Measurements from ENCODE around the gene GPR18.

The GPR18 gene

GRCh38 chr13:99297331-99297730, 39.2 kb upstream of the GPR18 start:
- H3K27ac Mint-ChIP-seq = no peak overlapping the region
- peak; percentile 28 for ATAC-seq

GRCh38 chr13:99296398-99296797, 38.2 kb upstream of the GPR18 start:
- Mint-ChIP-seq H3K4me3 (peak overlapping the region; percentile 67 to 70), H3K27me3 (no peaks in the 10 kb centered on the region), H3K4me1 (peaks cover 71% of the 10 kb centered on the region), H3K27ac (peak overlapping the region; percentile 60 to 89), H3K9me3 (no peaks in the 10 kb centered on the region)
- DNase-seq = no peak
- peak; percentile 93 for ATAC-seq

More at GRCh38 chr13:99297331-99297730, 39.2 kb upstream of the GPR18 start:
- Mint-ChIP-seq H3K27me3 (no peaks in the 10 kb centered on the region), H3K4me1 (peaks cover 77% of the 10 kb centered on the region), H3K9me3 (no peaks in the 10 kb centered on the region), H3K4me3 (peak overlapping the region; percentile 22 to 70)
- no peak for DNase-seq

- no peak for ATAC-seq
These were observed 37.5 kb upstream of the GPR18 start for GRCh38 chr13:99295488-99296252.

GRCh38 chr13:99294958-99295357, 36.8 kb upstream of the GPR18 start:
- peak overlapping the region in 1 of 2 donors; percentile 41 for H3K4me3 Mint-ChIP-seq
- no peak overlapping the region for H3K27ac Mint-ChIP-seq
- DNase-seq (no peak), ATAC-seq (no peak)
- no peaks in the 10 kb centered on the region for H3K9me3 Mint-ChIP-seq
- peaks cover 76% of the 10 kb centered on the region for H3K4me1 Mint-ChIP-seq
- H3K27me3 Mint-ChIP-seq = no peaks in the 10 kb centered on the region

More at GRCh38 chr13:99295488-99296252, 37.5 kb upstream of the GPR18 start:
- no peak for DNase-seq
- Mint-ChIP-seq H3K9me3 (no peaks in the 10 kb centered on the region), H3K27me3 (no peaks in the 10 kb centered on the region), H3K4me3 (peak overlapping the region; percentile 24 to 71), H3K27ac (peak overlapping the region; percentile 38 to 87), H3K4me1 (peaks cover 75% of the 10 kb centered on the region)

GRCh38 chr13:99294198-99294597, 36.0 kb upstream of the GPR18 start:
- Mint-ChIP-seq H3K9me3 (no peaks in the 10 kb centered on the region), H3K27ac (no peak overlapping the region)

DNA sequence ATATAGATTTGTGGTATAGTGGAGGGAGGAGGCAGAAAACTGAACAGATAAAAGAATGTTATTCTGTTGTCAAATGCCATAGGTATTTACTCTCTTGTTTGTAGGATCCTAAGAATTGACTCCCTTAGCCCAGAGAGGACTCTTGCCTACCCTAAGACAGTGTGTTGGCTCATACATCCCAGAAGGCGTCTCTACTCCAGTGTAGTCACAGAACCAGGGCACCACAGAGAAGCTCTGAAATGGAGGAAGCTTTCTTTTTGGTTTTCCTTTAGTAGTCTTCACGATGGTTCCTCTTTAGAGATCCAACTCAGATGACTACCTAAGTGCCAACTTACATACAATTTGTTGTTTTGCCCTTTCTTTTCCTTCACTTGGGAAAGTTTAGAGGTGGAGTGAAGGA, 35.0 kb upstream of the GPR18 start:
- no peak for ATAC-seq
- Mint-ChIP-seq H3K9me3 (no peaks in the 10 kb centered on the region), H3K4me1 (peaks cover 79% of the 10 kb centered on the region), H3K27ac (peak overlapping the region in 1 of 2 donors; percentile 14), H3K4me3 (no peak overlapping the region), H3K27me3 (no peaks in the 10 kb centered on the region)
- no peak for DNase-seq

More at GRCh38 chr13:99294198-99294597, 36.0 kb upstream of the GPR18 start:
- Mint-ChIP-seq H3K27me3 (no peaks in the 10 kb centered on the region), H3K4me3 (no peak overlapping the region), H3K4me1 (peaks cover 77% of the 10 kb centered on the region)
- DNase-seq = no peak
- no peak for ATAC-seq

GRCh38 chr13:99290894-99291293, 32.7 kb upstream of the GPR18 start:
- DNase-seq (no peak), ATAC-seq (no peak)
- H3K9me3 Mint-ChIP-seq = no peaks in the 10 kb centered on the region
- peaks cover 79% of the 10 kb centered on the region for H3K4me1 Mint-ChIP-seq
- peak overlapping the region in 1 of 2 donors; percentile 1 for H3K4me3 Mint-ChIP-seq
- peak overlapping the region in 1 of 2 donors; percentile 96 for H3K27ac Mint-ChIP-seq
- H3K27me3 Mint-ChIP-seq = no peaks in the 10 kb centered on the region

- Mint-ChIP-seq H3K4me3 (peak overlapping the region; percentile 37 to 73), H3K27me3 (no peaks in the 10 kb centered on the region), H3K4me1 (peaks cover 79% of the 10 kb centered on the region), H3K27ac (peak overlapping the region; percentile 88 to 96), H3K9me3 (no peaks in the 10 kb centered on the region)
- ATAC-seq = peak; percentile 87
- DNase-seq = peak in 1 of 2 donors; percentile 73
These were observed 31.6 kb upstream of the GPR18 start for GRCh38 chr13:99289674-99290337.

GRCh38 chr13:99289271-99289670, 31.1 kb upstream of the GPR18 start:
- ATAC-seq = no peak
- DNase-seq = no peak
- no peaks in the 10 kb centered on the region for H3K9me3 Mint-ChIP-seq
- peak overlapping the region in 1 of 2 donors; percentile 30 for H3K4me3 Mint-ChIP-seq
- no peaks in the 10 kb centered on the region for H3K27me3 Mint-ChIP-seq
- peaks cover 82% of the 10 kb centered on the region for H3K4me1 Mint-ChIP-seq
- H3K27ac Mint-ChIP-seq = peak overlapping the region in 1 of 2 donors; percentile 23

GRCh38 chr13:99288089-99288488, 29.9 kb upstream of the GPR18 start:
- Mint-ChIP-seq H3K4me3 (peak overlapping the region; percentile 21 to 28), H3K27ac (peak overlapping the region; percentile 7 to 81), H3K4me1 (peaks cover 85% of the 10 kb centered on the region), H3K27me3 (no peaks in the 10 kb centered on the region), H3K9me3 (no peaks in the 10 kb centered on the region)
- DNase-seq = peak; percentile 36 to 82
- peak; percentile 90 for ATAC-seq

- H3K4me3 Mint-ChIP-seq = peak overlapping the region; percentile 38 to 73
- H3K9me3 Mint-ChIP-seq = no peaks in the 10 kb centered on the region
- H3K27ac Mint-ChIP-seq = peak overlapping the region; percentile 81 to 93
- DNase-seq = no peak
- ATAC-seq = no peak
- no peaks in the 10 kb centered on the region for H3K27me3 Mint-ChIP-seq
- peaks cover 85% of the 10 kb centered on the region for H3K4me1 Mint-ChIP-seq
These were observed 29.4 kb upstream of the GPR18 start for GRCh38 chr13:99287551-99287950.

GRCh38 chr13:99285432-99286182, 27.4 kb upstream of the GPR18 start:
- H3K27me3 Mint-ChIP-seq = no peaks in the 10 kb centered on the region
- H3K4me1 Mint-ChIP-seq = peaks cover 99% of the 10 kb centered on the region
- ATAC-seq = no peak
- DNase-seq = no peak
- H3K9me3 Mint-ChIP-seq = no peaks in the 10 kb centered on the region
- peak overlapping the region in 1 of 2 donors; percentile 6 for H3K27ac Mint-ChIP-seq
- H3K4me3 Mint-ChIP-seq = no peak overlapping the region

- Mint-ChIP-seq H3K4me1 (peaks cover 98% of the 10 kb centered on the region), H3K9me3 (no peaks in the 10 kb centered on the region), H3K27ac (peak overlapping the region in 1 of 2 donors; percentile 41), H3K27me3 (no peaks in the 10 kb centered on the region), H3K4me3 (peak overlapping the region; percentile 33 to 36)
- ATAC-seq (no peak), DNase-seq (no peak)
These were observed 24.4 kb upstream of the GPR18 start for GRCh38 chr13:99282264-99283231.

- ATAC-seq = peak; percentile 93
- H3K27me3 Mint-ChIP-seq = no peaks in the 10 kb centered on the region
- H3K4me1 Mint-ChIP-seq = peaks cover 98% of the 10 kb centered on the region
- peak overlapping the region; percentile 33 to 36 for H3K4me3 Mint-ChIP-seq
- H3K27ac Mint-ChIP-seq = peak overlapping the region in 1 of 2 donors; percentile 41
- H3K9me3 Mint-ChIP-seq = no peaks in the 10 kb centered on the region
- peak in 1 of 2 donors; percentile 65 for DNase-seq
These were observed 23.7 kb upstream of the GPR18 start for GRCh38 chr13:99281811-99282263.
